NCI-H69 (cell line): ENCODE measurements around the gene OXLD1.

ENCODE experiments used
- DNase-seq: peaks from one replicate; lab custom pipeline; 2025; lab: John Stamatoyannopoulos, UW

The OXLD1 gene

DNA sequence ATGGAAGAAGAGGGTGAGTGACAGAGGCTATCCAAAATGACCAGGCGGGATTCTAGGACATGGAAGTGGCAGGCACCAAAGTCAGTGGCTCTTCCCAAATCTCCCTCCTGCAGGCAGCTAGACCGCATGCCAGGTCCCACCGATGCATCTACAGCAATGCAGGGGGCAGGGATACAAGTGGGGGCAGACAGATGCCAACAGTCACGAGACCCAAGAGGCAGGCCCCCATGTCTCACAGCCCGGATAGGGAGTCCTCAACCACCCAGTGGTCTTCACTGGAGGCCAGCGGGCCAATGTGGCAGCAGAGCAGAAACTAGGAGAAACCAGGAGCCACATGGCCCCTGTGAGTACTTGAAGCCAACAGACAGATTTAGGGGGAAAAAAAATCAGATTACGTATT lies 49.5 kb downstream of the OXLD1 start:
- no peak for DNase-seq

DNA sequence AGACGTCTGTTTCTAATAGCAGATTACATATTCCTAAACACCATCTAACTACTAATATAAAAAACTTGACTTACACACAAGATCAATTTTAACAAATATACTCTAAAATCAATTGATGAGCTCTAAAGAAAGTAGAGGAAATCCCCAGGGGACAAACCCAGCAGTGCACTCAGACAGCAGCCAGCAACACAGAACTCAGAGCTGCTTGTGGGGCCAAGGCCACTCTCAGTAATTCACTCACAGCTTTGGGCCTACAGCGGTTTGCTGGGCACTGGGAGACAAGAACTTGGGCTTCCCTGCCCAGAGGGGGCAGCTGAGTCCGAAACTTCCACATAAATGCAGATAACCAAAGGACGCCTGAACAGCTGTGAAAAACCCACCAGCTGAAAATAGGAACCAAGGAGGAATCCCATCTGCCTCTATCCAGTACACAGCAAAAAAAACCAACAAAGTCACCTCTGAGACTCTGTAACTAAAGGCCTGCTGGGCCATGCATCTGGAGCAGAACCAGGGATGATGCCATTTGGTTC lies 50.9 kb downstream of the OXLD1 start:
- DNase-seq, result no peak
